ENCODE results near the gene FAM171A2.
"Not testable (repeated sequence)": the region's sequence is repeated elsewhere in the genome, so short reads cannot be mapped to it uniquely, and the experiment has no call there.

Gene FAM171A2

GRCh38 chr17:44345454-44346026 lies 18.1 kb downstream of the FAM171A2 start:
- peak; percentile 29 for DNase-seq (ENCODE audit: low read depth)

GRCh38 chr17:44344939-44345453 lies 18.7 kb downstream of the FAM171A2 start, which contains the start of gene GRN:
TSS of gene GRN (plus strand) at chr17:44345302. CDS start at chr17:44349165, 3,863 bp downstream.
- peak; percentile 97 for DNase-seq (ENCODE audit: low read depth)

GRCh38 chr17:44343510-44344209 lies 20.0 kb downstream of the FAM171A2 start:
- no peak for DNase-seq (ENCODE audit: low read depth)

- not testable (repeated sequence) for DNase-seq (ENCODE audit: low read depth)
Measured at GRCh38 chr17:44340553-44340952, 23.1 kb downstream of the FAM171A2 start.

- no peak for DNase-seq (ENCODE audit: low read depth)
Measured at GRCh38 chr17:44338702-44339101, 25.0 kb downstream of the FAM171A2 start.

- DNase-seq (ENCODE audit: low read depth) = no peak
Measured at GRCh38 chr17:44335968-44336367, 27.7 kb downstream of the FAM171A2 start.

GRCh38 chr17:44335564-44335963 lies 28.1 kb downstream of the FAM171A2 start:
- DNase-seq (ENCODE audit: low read depth) = no peak

- DNase-seq (ENCODE audit: low read depth) = no peak
Measured at GRCh38 chr17:44334727-44335126, 28.9 kb downstream of the FAM171A2 start.

- no peak for DNase-seq (ENCODE audit: low read depth)
Measured at GRCh38 chr17:44334315-44334714, 29.3 kb downstream of the FAM171A2 start.

- no peak for DNase-seq (ENCODE audit: low read depth)
Measured at GRCh38 chr17:44333371-44333770, 30.3 kb downstream of the FAM171A2 start.

- peak; percentile 49 for DNase-seq (ENCODE audit: low read depth)
Measured at GRCh38 chr17:44331249-44331760, 32.3 kb downstream of the FAM171A2 start.

- not testable (repeated sequence) for DNase-seq (ENCODE audit: low read depth)
Measured at GRCh38 chr17:44330263-44330662, 33.4 kb downstream of the FAM171A2 start.

- not testable (repeated sequence) for DNase-seq (ENCODE audit: low read depth)
Measured at GRCh38 chr17:44329516-44329915, 34.1 kb downstream of the FAM171A2 start.

- no peak for DNase-seq (ENCODE audit: low read depth)
Measured at GRCh38 chr17:44327715-44328449, 35.8 kb downstream of the FAM171A2 start.

GRCh38 chr17:44326861-44327444 lies 36.7 kb downstream of the FAM171A2 start:
- DNase-seq (ENCODE audit: low read depth) = peak; percentile 94

- peak; percentile 83 for DNase-seq (ENCODE audit: low read depth)
Measured at GRCh38 chr17:44324571-44325275, 38.9 kb downstream of the FAM171A2 start, which contains the start of gene SLC25A39. TSS of gene SLC25A39 (minus strand) at chr17:44324823. CDS start at chr17:44323562, 1,261 bp downstream.

- no peak for DNase-seq (ENCODE audit: low read depth)
Measured at GRCh38 chr17:44324092-44324570, 39.5 kb downstream of the FAM171A2 start.

GRCh38 chr17:44323359-44324091 lies 40.1 kb downstream of the FAM171A2 start:
- no peak for DNase-seq (ENCODE audit: low read depth)

- no peak for DNase-seq (ENCODE audit: low read depth)
Measured at GRCh38 chr17:44322236-44322895, 41.3 kb downstream of the FAM171A2 start.

Data from fibroblast of the conjunctiva (primary cell).